H9 (cell line): ENCODE measurements around the gene PIM3. TPM values are rescaled to one million over a fixed set of nuclear protein-coding genes. Genes with fewer than 3 reads are reported as not detected.

ENCODE experiments used
- DNase-seq: peaks from one replicate; pipeline ENCODE4 v3.0.0-alpha.2; 2017
- H2AFZ ChIP-seq: one replicate; pipeline ENCODE4 v1.6.1; 2013; ENCODE audit warnings: mild to moderate bottlenecking, low read length, control low read depth, moderate library complexity
- H2AK5ac ChIP-seq: 2 replicates; pipeline ENCODE4 v1.6.1; 2013; ENCODE audit warnings: low read length, control low read depth, mixed read lengths; ENCODE audit not compliant: insufficient read length
- H2BK120ac ChIP-seq: one replicate; pipeline ENCODE4 v1.6.1; 2013; ENCODE audit warnings: low read depth, mild to moderate bottlenecking, low read length, control low read depth, inconsistent platforms; ENCODE audit not compliant: poor library complexity, severe bottlenecking
- H2BK12ac ChIP-seq: 2 replicates; pipeline ENCODE4 v1.6.1; 2013; ENCODE audit warnings: low read length, control low read depth, mixed read lengths, low read depth; ENCODE audit not compliant: insufficient read length
- H2BK15ac ChIP-seq: 2 replicates; pipeline ENCODE4 v1.6.1; 2013; ENCODE audit warnings: low read depth, low read length, control low read depth
- H2BK20ac ChIP-seq: one replicate; pipeline ENCODE4 v1.6.1; 2013; ENCODE audit warnings: low read depth, mild to moderate bottlenecking, low read length, control low read depth, inconsistent platforms; ENCODE audit not compliant: poor library complexity, severe bottlenecking
- H2BK5ac ChIP-seq: 2 replicates; pipeline ENCODE4 v1.6.1; 2013; ENCODE audit warnings: low read length, control low read depth, mixed read lengths; ENCODE audit not compliant: insufficient read length
- H3K14ac ChIP-seq: 2 replicates; pipeline ENCODE4 v1.6.1; 2013; ENCODE audit warnings: low read length, control low read depth; ENCODE audit not compliant: insufficient read depth
- H3K18ac ChIP-seq: 2 replicates; pipeline ENCODE4 v1.6.1; 2013; ENCODE audit warnings: low read depth, mild to moderate bottlenecking, mixed read lengths, low read length, control low read depth; ENCODE audit not compliant: insufficient read length
- H3K23ac ChIP-seq: 2 replicates; pipeline ENCODE4 v1.6.1; 2013; ENCODE audit warnings: low read length, control low read depth, mixed read lengths, low read depth; ENCODE audit not compliant: insufficient read length
- H3K23me2 ChIP-seq: 2 replicates; pipeline ENCODE4 v1.6.1; 2013; ENCODE audit warnings: low read depth, mild to moderate bottlenecking, mixed read lengths, low read length, control low read depth; ENCODE audit not compliant: insufficient read length, poor library complexity, severe bottlenecking
- H3K27ac ChIP-seq: 2 replicates; pipeline ENCODE4 v1.5.1; 2013; ENCODE audit warnings: low read length, control low read depth, mixed read lengths, low read depth; ENCODE audit not compliant: insufficient read length
- H3K27me3 ChIP-seq: 2 replicates; pipeline ENCODE4 v1.6.1; 2013; ENCODE audit warnings: low read length, control low read depth, inconsistent platforms; ENCODE audit not compliant: insufficient read depth
- H3K4ac ChIP-seq: 2 replicates; pipeline ENCODE4 v1.6.1; 2013; ENCODE audit warnings: low read depth, mild to moderate bottlenecking, control low read depth, inconsistent platforms, low read length, moderate library complexity
- H3K4me1 ChIP-seq: 2 replicates; pipeline ENCODE4 v1.6.1; 2013; ENCODE audit warnings: low read length, control low read depth, inconsistent platforms; ENCODE audit not compliant: insufficient read depth
- H3K4me2 ChIP-seq: 2 replicates; pipeline ENCODE4 v1.6.1; 2013; ENCODE audit warnings: low read length, control low read depth, mixed read lengths; ENCODE audit not compliant: insufficient read length, insufficient read depth
- H3K56ac ChIP-seq: 2 replicates; pipeline ENCODE4 v1.6.1; 2013; ENCODE audit warnings: low read depth, mild to moderate bottlenecking, mixed read lengths, low read length, control low read depth; ENCODE audit not compliant: insufficient read length
- H3K79me1 ChIP-seq: 2 replicates; pipeline ENCODE4 v1.6.1; 2013; ENCODE audit warnings: low read depth, mild to moderate bottlenecking, moderate library complexity, low read length, control low read depth, inconsistent platforms; ENCODE audit not compliant: insufficient read depth, poor library complexity, severe bottlenecking
- H3K79me2 ChIP-seq: 2 replicates; pipeline ENCODE4 v1.6.1; 2013; ENCODE audit warnings: low read length, control low read depth, inconsistent platforms; ENCODE audit not compliant: insufficient read depth
- H3K9ac ChIP-seq: 2 replicates; pipeline ENCODE4 v1.6.1; 2013; ENCODE audit warnings: low read length, control low read depth, mixed read lengths; ENCODE audit not compliant: insufficient read length; ENCODE audit errors: extremely low read depth
- H3K9me3 ChIP-seq: one replicate; pipeline ENCODE4 v1.6.1; 2013; ENCODE audit warnings: low read depth, low read length, inconsistent platforms; ENCODE audit not compliant: control insufficient read depth
- H3T11ph ChIP-seq: one replicate; pipeline ENCODE4 v1.6.1; 2013; ENCODE audit warnings: mild to moderate bottlenecking, low read length, control low read depth, inconsistent platforms
- H4K20me1 ChIP-seq: one replicate; pipeline ENCODE4 v1.6.1; 2013; ENCODE audit not compliant: control insufficient read depth, insufficient read length, insufficient read depth
- H4K5ac ChIP-seq: 2 replicates; pipeline ENCODE4 v1.6.1; 2013; ENCODE audit warnings: low read depth, mild to moderate bottlenecking, mixed read lengths, low read length, control low read depth; ENCODE audit not compliant: insufficient read length
- H4K8ac ChIP-seq: replicated peaks from 2 replicates; pipeline ENCODE4 v1.6.1; 2013; ENCODE audit warnings: low read length, control low read depth, mixed read lengths, low read depth; ENCODE audit not compliant: insufficient read length
- H4K91ac ChIP-seq: 2 replicates; pipeline ENCODE4 v1.6.1; 2013; ENCODE audit warnings: low read depth, mild to moderate bottlenecking, moderate library complexity, mixed read lengths, low read length, control low read depth; ENCODE audit not compliant: insufficient read length
- H3K27ac Mint-ChIP-seq, 3 experiments: 2 replicates in 2 of 3; 3 replicates in 1 of 3; pipeline ENCODE4 v1.8.0; 2020 to 2021; ENCODE audit warnings: mixed read lengths in 3 of 3, mild to moderate bottlenecking in 1 of 3, moderate library complexity in 1 of 3
- H3K27me3 Mint-ChIP-seq: 2 replicates; pipeline ENCODE4 v1.8.0; 2021; ENCODE audit warnings: low read depth, mild to moderate bottlenecking, moderate library complexity, mixed read lengths
- H3K36me3 Mint-ChIP-seq, 3 experiments: 2 replicates in 2 of 3; 3 replicates in 1 of 3; pipeline ENCODE4 v1.8.0; 2020 to 2021; ENCODE audit warnings: low read depth in 3 of 3, mixed read lengths in 3 of 3; ENCODE audit not compliant: insufficient read depth in 1 of 3
- H3K4me1 Mint-ChIP-seq, 2 experiments: 2 replicates each; pipeline ENCODE4 v1.8.0; 2020; ENCODE audit warnings: mixed read lengths in 2 of 2
- H3K4me3 Mint-ChIP-seq, 2 experiments: 2 replicates in 1 of 2; 3 replicates in 1 of 2; pipeline ENCODE4 v1.8.0; 2020 to 2021; ENCODE audit warnings: mild to moderate bottlenecking in 2 of 2, mixed read lengths in 2 of 2, moderate library complexity in 1 of 2
- H3K9me3 Mint-ChIP-seq, 2 experiments: 2 replicates in 1 of 2; 3 replicates in 1 of 2; pipeline ENCODE4 v1.8.0; 2020; ENCODE audit warnings: mild to moderate bottlenecking in 2 of 2, mixed read lengths in 2 of 2, moderate library complexity in 1 of 2
- WGBS: extraction: QIAGEN DNeasy Blood & Tissue Kit; methylation state at CpG from one replicate; pipeline ENCODE4 v1.1.7; 2013; ENCODE audit warnings: missing lambda C conversion rate, low lambda C conversion rate, mixed read lengths; ENCODE audit not compliant: insufficient read length; ENCODE audit errors: extremely low coverage; 5-methylcytosine and 5-hydroxymethylcytosine counted together
- total RNA-seq: library from RNA; stranded (reverse); gene quantifications from 2 replicates; pipeline ENCODE4 v1.2.1, GENCODE V29; 2021
- TF ChIP-seq, protein P1 (sequence below): fragments of 200-600 bp; sonication (generic); conservative IDR thresholded peaks from 3 replicates; pipeline ENCODE4 v1.8.0; 2021; ENCODE audit warnings: antibody characterized with exemption, mild to moderate bottlenecking

The PIM3 gene
- total RNA-seq, 1 experiment from 2014 or later = 43.4 TPM

DNA sequence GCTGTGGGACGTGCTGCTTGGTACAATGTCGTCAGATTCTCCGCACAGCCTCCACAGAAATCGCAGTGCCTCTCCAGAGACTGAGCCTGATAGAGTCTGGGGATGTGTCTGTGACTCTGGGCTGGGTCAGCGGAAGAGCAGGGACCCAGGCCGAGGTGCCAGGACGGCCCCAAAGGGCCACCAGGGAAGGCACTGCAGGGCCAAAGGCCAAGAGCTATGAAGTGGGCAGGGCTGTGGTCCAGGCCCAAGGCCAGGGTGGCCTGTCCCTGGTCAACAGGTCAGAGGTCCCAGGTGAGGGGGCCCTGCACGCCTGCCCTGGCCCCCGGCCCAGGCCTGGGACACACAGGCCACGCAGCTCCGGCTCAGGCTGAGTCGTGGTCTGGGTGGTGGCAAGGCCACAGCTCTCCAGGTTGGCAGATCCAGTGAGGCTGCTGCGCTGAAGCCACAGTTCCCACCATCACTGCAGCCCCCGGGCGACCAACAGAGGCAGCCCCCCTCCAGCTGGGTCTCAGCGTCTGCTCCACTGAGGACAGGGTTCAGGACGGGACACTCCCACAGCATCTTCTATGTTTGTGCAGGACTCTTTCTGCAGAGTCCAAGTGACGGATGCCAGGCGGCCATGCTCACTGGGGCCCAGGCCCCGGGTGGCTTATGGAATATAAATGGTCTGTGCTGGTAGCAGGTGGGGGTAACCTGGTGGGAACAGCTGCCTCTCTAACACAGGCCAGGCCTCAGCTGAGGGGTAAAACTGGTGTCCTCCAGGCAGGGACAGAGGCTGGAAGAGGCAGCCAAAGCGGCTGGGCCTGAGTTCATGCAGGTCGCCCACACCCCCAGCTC lies 4.8 kb upstream of the PIM3 start:
- H3K4me3 Mint-ChIP-seq = no peak overlapping the region
- H2BK12ac ChIP-seq = no peak overlapping the region
- H2BK120ac ChIP-seq = no peak overlapping the region
- H3K27me3 ChIP-seq = no peaks in the 10 kb centered on the region
- H4K5ac ChIP-seq = no peak overlapping the region
- H3K36me3 Mint-ChIP-seq = no peaks in the 10 kb centered on the region; a peak in 1 of 7 replicates
- H4K8ac ChIP-seq = no peak overlapping the region
- no peak overlapping the region for H2AFZ ChIP-seq
- H4K20me1 ChIP-seq = no peaks in the 10 kb centered on the region
- peaks cover 0 to 13% of the 10 kb centered on the region in 2 experiments; a peak in 3 of 4 replicates for H3K4me1 Mint-ChIP-seq
- H3K9me3 ChIP-seq = no peaks in the 10 kb centered on the region
- H3K9ac ChIP-seq = no peak overlapping the region
- H3K79me2 ChIP-seq = no peaks in the 10 kb centered on the region
- TF ChIP-seq, protein P1, sequence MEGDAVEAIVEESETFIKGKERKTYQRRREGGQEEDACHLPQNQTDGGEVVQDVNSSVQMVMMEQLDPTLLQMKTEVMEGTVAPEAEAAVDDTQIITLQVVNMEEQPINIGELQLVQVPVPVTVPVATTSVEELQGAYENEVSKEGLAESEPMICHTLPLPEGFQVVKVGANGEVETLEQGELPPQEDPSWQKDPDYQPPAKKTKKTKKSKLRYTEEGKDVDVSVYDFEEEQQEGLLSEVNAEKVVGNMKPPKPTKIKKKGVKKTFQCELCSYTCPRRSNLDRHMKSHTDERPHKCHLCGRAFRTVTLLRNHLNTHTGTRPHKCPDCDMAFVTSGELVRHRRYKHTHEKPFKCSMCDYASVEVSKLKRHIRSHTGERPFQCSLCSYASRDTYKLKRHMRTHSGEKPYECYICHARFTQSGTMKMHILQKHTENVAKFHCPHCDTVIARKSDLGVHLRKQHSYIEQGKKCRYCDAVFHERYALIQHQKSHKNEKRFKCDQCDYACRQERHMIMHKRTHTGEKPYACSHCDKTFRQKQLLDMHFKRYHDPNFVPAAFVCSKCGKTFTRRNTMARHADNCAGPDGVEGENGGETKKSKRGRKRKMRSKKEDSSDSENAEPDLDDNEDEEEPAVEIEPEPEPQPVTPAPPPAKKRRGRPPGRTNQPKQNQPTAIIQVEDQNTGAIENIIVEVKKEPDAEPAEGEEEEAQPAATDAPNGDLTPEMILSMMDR = no peak
- no peak overlapping the region for H3K27ac Mint-ChIP-seq
- no peaks in the 10 kb centered on the region for H3K23me2 ChIP-seq
- H3K56ac ChIP-seq = no peak overlapping the region
- no peak overlapping the region for H3K27ac ChIP-seq
- WGBS = no CpG with 5 or more reads among the region's 22 CpGs
- H2BK5ac ChIP-seq = no peak overlapping the region
- H3K27me3 Mint-ChIP-seq = peaks cover 4% of the 10 kb centered on the region
- no peak overlapping the region for H2BK15ac ChIP-seq
- H3K14ac ChIP-seq = no peak overlapping the region
- no peak overlapping the region for H3K23ac ChIP-seq
- no peaks in the 10 kb centered on the region for H3K9me3 Mint-ChIP-seq
- no peak overlapping the region for H3T11ph ChIP-seq
- H3K4me1 ChIP-seq = no peaks in the 10 kb centered on the region
- H3K79me1 ChIP-seq = no peaks in the 10 kb centered on the region
- no peak overlapping the region for H3K4me2 ChIP-seq
- no peak overlapping the region for H4K91ac ChIP-seq
- no peak overlapping the region for H3K4ac ChIP-seq
- H2BK20ac ChIP-seq = no peak overlapping the region
- H3K18ac ChIP-seq = no peak overlapping the region
- no peak for DNase-seq
- H2AK5ac ChIP-seq = no peak overlapping the region
